WTC11 (cell line): ENCODE measurements around the gene PARVB. TPM values are rescaled to one million over a fixed set of nuclear protein-coding genes. Genes with fewer than 3 reads are reported as not detected.

Experiments
- ATAC-seq: fragments of 200-7000 bp; cut with Tn5 transposase; 2 replicates; pipeline ENCODE4 v1.10.0; 2021; ENCODE audit warnings: mild to moderate bottlenecking, moderate library complexity
- CTCF ChIA-PET: fragments of 300-600 bp; sonication (Branson Sonifier 250); formaldehyde crosslinking; loops from one replicate; lab custom pipeline; 2021; ENCODE audit warnings: antibody characterized with exemption; lab: Charles Lee
- POLR2A ChIA-PET: fragments of 350-600 bp; sonication (Branson Sonifier 250); formaldehyde crosslinking; loops from one replicate; lab custom pipeline; 2021; ENCODE audit warnings: antibody characterized with exemption; lab: Charles Lee
- DNase-seq: peaks from one replicate; pipeline ENCODE4 v3.0.0; 2021; ENCODE audit warnings: low spot score
- H3K27ac Mint-ChIP-seq: 2 replicates; pipeline ENCODE4 v1.8.0; 2021; ENCODE audit warnings: mixed read lengths
- H3K27me3 Mint-ChIP-seq: 2 replicates; pipeline ENCODE4 v1.8.0; 2021; ENCODE audit warnings: low read depth, mild to moderate bottlenecking, moderate library complexity, mixed read lengths
- H3K36me3 Mint-ChIP-seq: 2 replicates; pipeline ENCODE4 v1.8.0; 2021; ENCODE audit warnings: mixed read lengths
- H3K4me1 Mint-ChIP-seq: 2 replicates; pipeline ENCODE4 v1.8.0; 2022; ENCODE audit warnings: mixed read lengths
- H3K4me3 Mint-ChIP-seq: 2 replicates; pipeline ENCODE4 v1.8.0; 2021; ENCODE audit warnings: mild to moderate bottlenecking, moderate library complexity, mixed read lengths
- H3K9me3 Mint-ChIP-seq: 2 replicates; pipeline ENCODE4 v1.8.0; 2021; ENCODE audit warnings: mixed read lengths
- CREB1 ChIP-seq: sonication (generic); formaldehyde crosslinking; IDR thresholded peaks from 2 replicates; pipeline ENCODE4 v1.8.0; 2023; ENCODE audit warnings: mild to moderate bottlenecking, missing genetic modification reagents
- ELF4 ChIP-seq: sonication (generic); formaldehyde crosslinking; IDR thresholded peaks from 2 replicates; pipeline ENCODE4 v1.8.1; 2022; ENCODE audit warnings: low read depth, mild to moderate bottlenecking, moderate library complexity, missing genetic modification reagents
- EMX1 ChIP-seq: fragments of 250-450 bp; sonication (Bioruptor Pico); IDR thresholded peaks from 2 replicates; pipeline ENCODE4 v1.8.0; 2021; ENCODE audit warnings: mild to moderate bottlenecking
- ETV6 ChIP-seq: sonication (generic); formaldehyde crosslinking; IDR thresholded peaks from 2 replicates; pipeline ENCODE4 v1.8.1; 2022; ENCODE audit warnings: mild to moderate bottlenecking, missing genetic modification reagents
- GTF2I ChIP-seq: fragments of 250-450 bp; sonication (Bioruptor Pico); conservative IDR thresholded peaks from 2 replicates; pipeline ENCODE4 v1.4.0; 2021; ENCODE audit warnings: mild to moderate bottlenecking
- JAZF1 ChIP-seq: fragments of 250-450 bp; sonication (Bioruptor Pico); IDR thresholded peaks from 2 replicates; pipeline ENCODE4 v1.9.0; 2021; ENCODE audit warnings: moderate library complexity, mild to moderate bottlenecking, inconsistent platforms
- JUN ChIP-seq: sonication (generic); formaldehyde crosslinking; IDR thresholded peaks from 2 replicates; pipeline ENCODE4 v1.8.0; 2023; ENCODE audit warnings: mild to moderate bottlenecking, missing genetic modification reagents
- MYBL2 ChIP-seq: sonication (generic); formaldehyde crosslinking; IDR thresholded peaks from 2 replicates; pipeline ENCODE4 v1.8.1; 2023; ENCODE audit warnings: mild to moderate bottlenecking, moderate library complexity, missing genetic modification reagents
- RORB ChIP-seq: fragments of 250-450 bp; sonication (Bioruptor Pico); IDR thresholded peaks from 2 replicates; pipeline ENCODE4 v1.9.0; 2021; ENCODE audit warnings: mild to moderate bottlenecking
- TEAD4 ChIP-seq: sonication (generic); formaldehyde crosslinking; IDR thresholded peaks from 2 replicates; pipeline ENCODE4 v1.8.0; 2022; ENCODE audit warnings: mild to moderate bottlenecking, missing genetic modification reagents
- ZNF232 ChIP-seq: sonication (generic); formaldehyde crosslinking; IDR thresholded peaks from 2 replicates; pipeline ENCODE4 v1.8.0; 2022; ENCODE audit warnings: mild to moderate bottlenecking, missing genetic modification reagents
- ZNF423 ChIP-seq: fragments of 250-450 bp; sonication (Bioruptor Pico); IDR thresholded peaks from 2 replicates; pipeline ENCODE4 v2.1.2; 2022; ENCODE audit warnings: mild to moderate bottlenecking, moderate library complexity
- total RNA-seq: library from RNA; stranded (reverse); gene quantifications from 3 replicates; pipeline ENCODE4 v1.2.3, GENCODE V29; 2021
- TF ChIP-seq, protein P1 (sequence below): sonication (generic); formaldehyde crosslinking; IDR thresholded peaks from 2 replicates; pipeline ENCODE4 v1.8.1; 2023; ENCODE audit warnings: mild to moderate bottlenecking, missing genetic modification reagents, borderline replicate concordance
- TF ChIP-seq, protein P2 (sequence below): sonication (generic); formaldehyde crosslinking; conservative IDR thresholded peaks from 2 replicates; pipeline ENCODE4 v1.8.1; 2022; ENCODE audit warnings: mild to moderate bottlenecking, missing genetic modification reagents
- TF ChIP-seq, protein P3 (sequence below): sonication (generic); formaldehyde crosslinking; IDR thresholded peaks from 2 replicates; pipeline ENCODE4 v1.8.0; 2023; ENCODE audit warnings: missing genetic modification reagents
- TF ChIP-seq, protein P4 (sequence below): sonication (generic); formaldehyde crosslinking; IDR thresholded peaks from 2 replicates; pipeline ENCODE4 v1.8.1; 2023; ENCODE audit warnings: mild to moderate bottlenecking, missing genetic modification reagents
- TF ChIP-seq, protein P5 (sequence below): sonication (generic); formaldehyde crosslinking; IDR thresholded peaks from 2 replicates; pipeline ENCODE4 v1.8.0; 2022; ENCODE audit warnings: mild to moderate bottlenecking, missing genetic modification reagents
- TF ChIP-seq, protein P6 (sequence below): sonication (generic); formaldehyde crosslinking; IDR thresholded peaks from 2 replicates; pipeline ENCODE4 v1.8.1; 2022; ENCODE audit warnings: mild to moderate bottlenecking, moderate library complexity, missing genetic modification reagents
- TF ChIP-seq, protein P7 (sequence below): sonication (generic); formaldehyde crosslinking; IDR thresholded peaks from 2 replicates; pipeline ENCODE4 v1.8.1; 2022; ENCODE audit warnings: missing genetic modification reagents, borderline replicate concordance
- TF ChIP-seq, protein P8 (sequence below): fragments of 250-450 bp; sonication (Bioruptor Pico); IDR thresholded peaks from 2 replicates; pipeline ENCODE4 v1.9.0; 2021; ENCODE audit warnings: mild to moderate bottlenecking

PARVB gene
- total RNA-seq, 1 experiment from 2014 or later = 3.3 TPM

DNA sequence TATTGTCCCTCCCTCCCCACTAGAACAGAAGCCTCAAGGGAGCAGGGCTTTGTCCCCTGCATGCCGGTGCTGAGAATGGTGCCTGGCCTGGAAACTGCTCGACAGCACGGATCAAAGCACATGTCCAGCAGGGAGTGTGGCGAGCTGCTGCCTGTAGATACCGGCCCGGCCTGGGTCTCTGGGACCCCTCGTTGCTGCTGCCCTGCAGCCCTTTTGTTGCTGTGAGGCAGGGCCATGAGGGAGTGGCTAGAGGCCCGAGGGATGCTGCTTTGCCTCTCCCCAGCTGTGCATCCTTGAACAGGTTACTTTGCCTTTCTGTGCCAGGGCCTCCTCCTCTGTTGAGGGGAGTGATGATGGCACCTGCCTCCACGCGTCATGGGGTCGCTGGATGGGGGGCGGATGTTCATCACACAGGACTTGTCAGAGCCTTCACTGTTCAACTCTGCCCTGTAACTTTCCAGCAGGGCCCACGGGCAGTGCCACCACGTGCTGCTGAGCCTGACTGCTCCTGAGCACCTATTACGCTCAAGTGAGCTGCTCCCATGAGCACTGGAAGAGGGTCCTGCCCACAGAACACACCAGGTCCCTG is 141.3 kb downstream of the PARVB start:
- no peaks in the 10 kb centered on the region for H3K27me3 Mint-ChIP-seq
- CTCF ChIA-PET = interaction anchor here (1.9 kb wide), 1 partner anchor 84 kb away, joined by 5 read pairs; no protein-coding TSS in a partner anchor
- peaks cover 17% of the 10 kb centered on the region for H3K4me1 Mint-ChIP-seq
- no peak overlapping the region for H3K4me3 Mint-ChIP-seq
- no peak overlapping the region for H3K27ac Mint-ChIP-seq
- no peak for ATAC-seq
- no peaks in the 10 kb centered on the region for H3K9me3 Mint-ChIP-seq
- TF ChIP-seq ZNF423 (CRISPR knock-in tag) = no peak
- TF ChIP-seq, protein P1, sequence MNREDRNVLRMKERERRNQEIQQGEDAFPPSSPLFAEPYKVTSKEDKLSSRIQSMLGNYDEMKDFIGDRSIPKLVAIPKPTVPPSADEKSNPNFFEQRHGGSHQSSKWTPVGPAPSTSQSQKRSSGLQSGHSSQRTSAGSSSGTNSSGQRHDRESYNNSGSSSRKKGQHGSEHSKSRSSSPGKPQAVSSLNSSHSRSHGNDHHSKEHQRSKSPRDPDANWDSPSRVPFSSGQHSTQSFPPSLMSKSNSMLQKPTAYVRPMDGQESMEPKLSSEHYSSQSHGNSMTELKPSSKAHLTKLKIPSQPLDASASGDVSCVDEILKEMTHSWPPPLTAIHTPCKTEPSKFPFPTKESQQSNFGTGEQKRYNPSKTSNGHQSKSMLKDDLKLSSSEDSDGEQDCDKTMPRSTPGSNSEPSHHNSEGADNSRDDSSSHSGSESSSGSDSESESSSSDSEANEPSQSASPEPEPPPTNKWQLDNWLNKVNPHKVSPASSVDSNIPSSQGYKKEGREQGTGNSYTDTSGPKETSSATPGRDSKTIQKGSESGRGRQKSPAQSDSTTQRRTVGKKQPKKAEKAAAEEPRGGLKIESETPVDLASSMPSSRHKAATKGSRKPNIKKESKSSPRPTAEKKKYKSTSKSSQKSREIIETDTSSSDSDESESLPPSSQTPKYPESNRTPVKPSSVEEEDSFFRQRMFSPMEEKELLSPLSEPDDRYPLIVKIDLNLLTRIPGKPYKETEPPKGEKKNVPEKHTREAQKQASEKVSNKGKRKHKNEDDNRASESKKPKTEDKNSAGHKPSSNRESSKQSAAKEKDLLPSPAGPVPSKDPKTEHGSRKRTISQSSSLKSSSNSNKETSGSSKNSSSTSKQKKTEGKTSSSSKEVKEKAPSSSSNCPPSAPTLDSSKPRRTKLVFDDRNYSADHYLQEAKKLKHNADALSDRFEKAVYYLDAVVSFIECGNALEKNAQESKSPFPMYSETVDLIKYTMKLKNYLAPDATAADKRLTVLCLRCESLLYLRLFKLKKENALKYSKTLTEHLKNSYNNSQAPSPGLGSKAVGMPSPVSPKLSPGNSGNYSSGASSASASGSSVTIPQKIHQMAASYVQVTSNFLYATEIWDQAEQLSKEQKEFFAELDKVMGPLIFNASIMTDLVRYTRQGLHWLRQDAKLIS (CRISPR knock-in tag) = no peak
- TF ChIP-seq, protein P2, sequence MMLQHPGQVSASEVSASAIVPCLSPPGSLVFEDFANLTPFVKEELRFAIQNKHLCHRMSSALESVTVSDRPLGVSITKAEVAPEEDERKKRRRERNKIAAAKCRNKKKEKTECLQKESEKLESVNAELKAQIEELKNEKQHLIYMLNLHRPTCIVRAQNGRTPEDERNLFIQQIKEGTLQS = no peak
- TF ChIP-seq RORB (CRISPR knock-in tag) = no peak
- TF ChIP-seq CREB1 (CRISPR knock-in tag) = no peak
- TF ChIP-seq, protein P3, sequence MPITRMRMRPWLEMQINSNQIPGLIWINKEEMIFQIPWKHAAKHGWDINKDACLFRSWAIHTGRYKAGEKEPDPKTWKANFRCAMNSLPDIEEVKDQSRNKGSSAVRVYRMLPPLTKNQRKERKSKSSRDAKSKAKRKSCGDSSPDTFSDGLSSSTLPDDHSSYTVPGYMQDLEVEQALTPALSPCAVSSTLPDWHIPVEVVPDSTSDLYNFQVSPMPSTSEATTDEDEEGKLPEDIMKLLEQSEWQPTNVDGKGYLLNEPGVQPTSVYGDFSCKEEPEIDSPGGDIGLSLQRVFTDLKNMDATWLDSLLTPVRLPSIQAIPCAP (CRISPR knock-in tag) = no peak
- TF ChIP-seq, protein P4, sequence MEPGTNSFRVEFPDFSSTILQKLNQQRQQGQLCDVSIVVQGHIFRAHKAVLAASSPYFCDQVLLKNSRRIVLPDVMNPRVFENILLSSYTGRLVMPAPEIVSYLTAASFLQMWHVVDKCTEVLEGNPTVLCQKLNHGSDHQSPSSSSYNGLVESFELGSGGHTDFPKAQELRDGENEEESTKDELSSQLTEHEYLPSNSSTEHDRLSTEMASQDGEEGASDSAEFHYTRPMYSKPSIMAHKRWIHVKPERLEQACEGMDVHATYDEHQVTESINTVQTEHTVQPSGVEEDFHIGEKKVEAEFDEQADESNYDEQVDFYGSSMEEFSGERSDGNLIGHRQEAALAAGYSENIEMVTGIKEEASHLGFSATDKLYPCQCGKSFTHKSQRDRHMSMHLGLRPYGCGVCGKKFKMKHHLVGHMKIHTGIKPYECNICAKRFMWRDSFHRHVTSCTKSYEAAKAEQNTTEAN (CRISPR knock-in tag) = no peak
- TF ChIP-seq ETV6 (CRISPR knock-in tag) = no peak
- TF ChIP-seq ELF4 = no peak
- no peak for TF ChIP-seq ZNF232
- TF ChIP-seq MYBL2 = no peak
- TF ChIP-seq, protein P5, sequence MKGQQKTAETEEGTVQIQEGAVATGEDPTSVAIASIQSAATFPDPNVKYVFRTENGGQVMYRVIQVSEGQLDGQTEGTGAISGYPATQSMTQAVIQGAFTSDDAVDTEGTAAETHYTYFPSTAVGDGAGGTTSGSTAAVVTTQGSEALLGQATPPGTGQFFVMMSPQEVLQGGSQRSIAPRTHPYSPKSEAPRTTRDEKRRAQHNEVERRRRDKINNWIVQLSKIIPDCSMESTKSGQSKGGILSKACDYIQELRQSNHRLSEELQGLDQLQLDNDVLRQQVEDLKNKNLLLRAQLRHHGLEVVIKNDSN = no peak
- TF ChIP-seq JUN = no peak
- TF ChIP-seq TEAD4 (CRISPR knock-in tag) = no peak
- TF ChIP-seq, protein P6, sequence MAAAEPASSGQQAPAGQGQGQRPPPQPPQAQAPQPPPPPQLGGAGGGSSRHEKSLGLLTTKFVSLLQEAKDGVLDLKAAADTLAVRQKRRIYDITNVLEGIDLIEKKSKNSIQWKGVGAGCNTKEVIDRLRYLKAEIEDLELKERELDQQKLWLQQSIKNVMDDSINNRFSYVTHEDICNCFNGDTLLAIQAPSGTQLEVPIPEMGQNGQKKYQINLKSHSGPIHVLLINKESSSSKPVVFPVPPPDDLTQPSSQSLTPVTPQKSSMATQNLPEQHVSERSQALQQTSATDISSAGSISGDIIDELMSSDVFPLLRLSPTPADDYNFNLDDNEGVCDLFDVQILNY (CRISPR knock-in tag) = no peak
- no peak for TF ChIP-seq GTF2I (CRISPR knock-in tag)
- TF ChIP-seq EMX1 (CRISPR knock-in tag) = no peak
- TF ChIP-seq JAZF1 (CRISPR knock-in tag) = no peak
- TF ChIP-seq, protein P7, sequence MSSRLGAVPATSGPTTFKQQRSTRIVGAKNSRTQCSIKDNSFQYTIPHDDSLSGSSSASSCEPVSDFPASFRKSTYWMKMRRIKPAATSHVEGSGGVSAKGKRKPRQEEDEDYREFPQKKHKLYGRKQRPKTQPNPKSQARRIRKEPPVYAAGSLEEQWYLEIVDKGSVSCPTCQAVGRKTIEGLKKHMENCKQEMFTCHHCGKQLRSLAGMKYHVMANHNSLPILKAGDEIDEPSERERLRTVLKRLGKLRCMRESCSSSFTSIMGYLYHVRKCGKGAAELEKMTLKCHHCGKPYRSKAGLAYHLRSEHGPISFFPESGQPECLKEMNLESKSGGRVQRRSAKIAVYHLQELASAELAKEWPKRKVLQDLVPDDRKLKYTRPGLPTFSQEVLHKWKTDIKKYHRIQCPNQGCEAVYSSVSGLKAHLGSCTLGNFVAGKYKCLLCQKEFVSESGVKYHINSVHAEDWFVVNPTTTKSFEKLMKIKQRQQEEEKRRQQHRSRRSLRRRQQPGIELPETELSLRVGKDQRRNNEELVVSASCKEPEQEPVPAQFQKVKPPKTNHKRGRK = no peak
- TF ChIP-seq, protein P8, sequence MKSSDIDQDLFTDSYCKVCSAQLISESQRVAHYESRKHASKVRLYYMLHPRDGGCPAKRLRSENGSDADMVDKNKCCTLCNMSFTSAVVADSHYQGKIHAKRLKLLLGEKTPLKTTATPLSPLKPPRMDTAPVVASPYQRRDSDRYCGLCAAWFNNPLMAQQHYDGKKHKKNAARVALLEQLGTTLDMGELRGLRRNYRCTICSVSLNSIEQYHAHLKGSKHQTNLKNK (CRISPR knock-in tag) = no peak
- POLR2A ChIA-PET = no interaction called here
- H3K36me3 Mint-ChIP-seq = no peaks in the 10 kb centered on the region
- DNase-seq = no peak
